Calu3 (cell line): ENCODE results near the gene SKAP1. TPM values are rescaled to one million over a fixed set of nuclear protein-coding genes. Genes with fewer than 3 reads are reported as not detected.
"Not testable (repeated sequence)": the region's sequence is repeated elsewhere in the genome, so short reads cannot be mapped to it uniquely, and the experiment has no call there.

Experiments used
- BruUV-seq: library from RNA; stranded (reverse); fragments of 400-500 nt; replicated peaks from 2 replicates; lab custom pipeline; 2021; lab: Mats Ljungman, UMichigan
- CTCF ChIA-PET: fragments of 300-600 bp; sonication (Branson Sonifier 250); formaldehyde crosslinking; loops from one replicate; lab custom pipeline; 2022; ENCODE audit warnings: antibody characterized with exemption; lab: Charles Lee
- DNase-seq: peaks from one replicate; pipeline ENCODE4 v3.0.0; 2022
- H3K27ac Mint-ChIP-seq: one replicate; pipeline ENCODE4 v1.8.0; 2022; ENCODE audit warnings: mixed read lengths; ENCODE audit not compliant: unreplicated experiment
- H3K27me3 Mint-ChIP-seq: one replicate; pipeline ENCODE4 v1.8.0; 2022; ENCODE audit warnings: mixed read lengths; ENCODE audit not compliant: unreplicated experiment
- H3K36me3 Mint-ChIP-seq: one replicate; pipeline ENCODE4 v1.8.0; 2022; ENCODE audit warnings: mild to moderate bottlenecking, moderate library complexity, mixed read lengths; ENCODE audit not compliant: insufficient read depth, unreplicated experiment
- H3K4me1 Mint-ChIP-seq: one replicate; pipeline ENCODE4 v1.8.0; 2022; ENCODE audit warnings: mild to moderate bottlenecking, low read depth, mixed read lengths; ENCODE audit not compliant: unreplicated experiment
- H3K4me3 Mint-ChIP-seq: one replicate; pipeline ENCODE4 v1.8.0; 2022; ENCODE audit warnings: mild to moderate bottlenecking, low read depth, moderate library complexity, mixed read lengths; ENCODE audit not compliant: unreplicated experiment
- H3K9me3 Mint-ChIP-seq: one replicate; pipeline ENCODE4 v1.8.0; 2022; ENCODE audit warnings: low read depth, mixed read lengths; ENCODE audit not compliant: unreplicated experiment
- intact Hi-C: fragments of 100-400 bp; cut with micrococcal nuclease; formaldehyde crosslinking; loops from one replicate; pipeline ENCODE4 v1.10.0; 2022; ENCODE audit not compliant: unreplicated experiment
- total RNA-seq: library from RNA; stranded (reverse); gene quantifications from 2 replicates; pipeline ENCODE4 v1.2.3, GENCODE V29; 2022
- TF ChIP-seq, protein P1 (sequence below): fragments of 200-600 bp; IDR thresholded peaks from one replicate; pipeline ENCODE4 v1.8.0; 2022; ENCODE audit warnings: antibody characterized with exemption; ENCODE audit not compliant: unreplicated experiment

Gene SKAP1
- total RNA-seq, 1 experiment from 2014 or later: 4.4 TPM

DNA sequence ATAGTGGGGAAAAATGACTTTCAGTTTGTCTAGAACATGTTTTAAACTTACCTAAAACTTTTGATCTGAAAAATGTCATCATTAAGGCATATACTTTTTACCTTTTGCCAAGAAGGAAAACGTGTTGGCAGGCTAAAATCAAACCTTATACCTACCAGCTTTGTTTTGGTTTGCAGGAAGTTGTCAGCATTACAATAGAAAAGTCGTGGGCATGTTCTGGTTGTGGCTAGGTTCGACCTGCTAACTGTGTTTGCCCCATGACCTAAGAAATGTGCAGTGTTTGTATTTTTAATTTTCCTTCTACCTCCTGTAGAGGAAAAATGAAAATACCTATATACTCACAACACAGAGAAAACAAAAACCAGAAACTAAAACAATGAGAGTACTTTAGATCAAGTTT lies 13.0 kb downstream of the SKAP1 start:
- no peaks in the 10 kb centered on the region for H3K36me3 Mint-ChIP-seq
- DNase-seq: no peak
- TF ChIP-seq, protein P1, sequence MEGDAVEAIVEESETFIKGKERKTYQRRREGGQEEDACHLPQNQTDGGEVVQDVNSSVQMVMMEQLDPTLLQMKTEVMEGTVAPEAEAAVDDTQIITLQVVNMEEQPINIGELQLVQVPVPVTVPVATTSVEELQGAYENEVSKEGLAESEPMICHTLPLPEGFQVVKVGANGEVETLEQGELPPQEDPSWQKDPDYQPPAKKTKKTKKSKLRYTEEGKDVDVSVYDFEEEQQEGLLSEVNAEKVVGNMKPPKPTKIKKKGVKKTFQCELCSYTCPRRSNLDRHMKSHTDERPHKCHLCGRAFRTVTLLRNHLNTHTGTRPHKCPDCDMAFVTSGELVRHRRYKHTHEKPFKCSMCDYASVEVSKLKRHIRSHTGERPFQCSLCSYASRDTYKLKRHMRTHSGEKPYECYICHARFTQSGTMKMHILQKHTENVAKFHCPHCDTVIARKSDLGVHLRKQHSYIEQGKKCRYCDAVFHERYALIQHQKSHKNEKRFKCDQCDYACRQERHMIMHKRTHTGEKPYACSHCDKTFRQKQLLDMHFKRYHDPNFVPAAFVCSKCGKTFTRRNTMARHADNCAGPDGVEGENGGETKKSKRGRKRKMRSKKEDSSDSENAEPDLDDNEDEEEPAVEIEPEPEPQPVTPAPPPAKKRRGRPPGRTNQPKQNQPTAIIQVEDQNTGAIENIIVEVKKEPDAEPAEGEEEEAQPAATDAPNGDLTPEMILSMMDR: no peak
- H3K27ac Mint-ChIP-seq: no peak overlapping the region
- H3K9me3 Mint-ChIP-seq: no peaks in the 10 kb centered on the region
- no TSS peak for BruUV-seq
- H3K4me3 Mint-ChIP-seq: no peak overlapping the region
- intact Hi-C loops: no loop called here
- CTCF ChIA-PET: interaction anchor here (0.6 kb wide), 1 partner anchor 40 kb away, joined by 3 read pairs; no protein-coding TSS in a partner anchor
- no peaks in the 10 kb centered on the region for H3K4me1 Mint-ChIP-seq
- H3K27me3 Mint-ChIP-seq: peaks cover 10% of the 10 kb centered on the region

DNA sequence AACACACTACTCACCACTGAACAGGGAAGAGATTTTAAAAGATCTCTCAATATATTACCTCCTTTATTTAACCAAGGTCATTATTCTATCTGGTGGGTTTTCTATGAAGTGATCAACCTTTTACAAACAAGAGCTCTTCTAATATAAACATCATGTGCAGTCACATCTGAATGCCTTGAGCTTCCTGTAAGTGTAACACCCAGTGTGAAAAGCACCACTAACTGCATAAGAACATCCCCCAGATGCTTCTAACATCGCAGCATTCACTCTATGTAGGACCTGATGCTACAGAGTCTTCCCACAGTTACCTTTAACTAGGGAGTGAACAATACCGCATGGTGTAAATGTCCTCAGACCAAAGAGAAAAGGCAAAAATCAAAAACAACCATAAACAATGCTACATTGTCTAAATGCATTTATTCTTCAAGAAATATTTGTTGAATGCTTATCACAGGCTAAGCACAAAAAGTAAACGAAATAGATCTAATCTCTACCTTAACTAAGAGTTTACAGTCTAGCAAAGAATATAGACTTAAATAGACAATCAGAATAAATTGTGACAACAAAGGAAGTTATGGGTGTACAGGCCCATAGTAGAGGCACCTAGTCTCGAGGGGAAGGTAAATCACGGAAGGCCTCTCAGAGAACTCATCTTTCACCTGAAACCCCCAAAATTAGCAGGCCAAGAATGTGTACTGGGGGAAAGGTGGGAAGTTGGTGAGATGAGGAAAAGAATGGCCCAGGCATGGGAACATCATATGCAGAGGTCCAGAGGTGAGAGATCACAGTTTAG lies 16.2 kb downstream of the SKAP1 start:
- DNase-seq: no peak
- BruUV-seq: no TSS peak
- CTCF ChIA-PET: no interaction called here
- H3K36me3 Mint-ChIP-seq: no peaks in the 10 kb centered on the region
- intact Hi-C loops: no loop called here
- TF ChIP-seq, protein P1: no peak
- peaks cover 10% of the 10 kb centered on the region for H3K27me3 Mint-ChIP-seq
- H3K27ac Mint-ChIP-seq: no peak overlapping the region
- H3K4me1 Mint-ChIP-seq: no peaks in the 10 kb centered on the region
- H3K4me3 Mint-ChIP-seq: no peak overlapping the region
- H3K9me3 Mint-ChIP-seq: no peaks in the 10 kb centered on the region

DNA sequence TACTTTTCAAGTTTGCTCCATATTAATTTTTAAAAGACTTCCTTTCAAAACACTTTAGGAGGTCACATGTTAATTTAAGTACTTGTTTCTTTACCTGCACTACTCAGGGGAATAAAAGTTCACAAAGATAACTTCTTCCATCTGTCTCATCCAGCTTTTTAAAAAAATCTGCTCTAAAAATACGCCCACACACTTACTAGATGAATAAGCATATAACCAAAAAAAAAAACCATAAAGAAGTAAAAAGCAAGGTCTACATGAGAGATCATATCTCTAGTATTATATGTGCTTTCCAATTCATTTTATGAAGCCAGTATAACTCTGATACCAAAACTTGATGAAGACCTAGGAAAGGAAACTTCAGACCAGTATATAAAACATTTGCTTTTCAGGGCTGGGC lies 17.2 kb downstream of the SKAP1 start:
- DNase-seq: no peak
- BruUV-seq: no TSS peak
- Mint-ChIP-seq H3K4me3 (no peak overlapping the region), H3K36me3 (no peaks in the 10 kb centered on the region), H3K4me1 (no peaks in the 10 kb centered on the region), H3K9me3 (no peaks in the 10 kb centered on the region), H3K27ac (no peak overlapping the region), H3K27me3 (peaks cover 10% of the 10 kb centered on the region)
- intact Hi-C loops: no loop called here
- TF ChIP-seq, protein P1: no peak
- CTCF ChIA-PET: no interaction called here

DNA sequence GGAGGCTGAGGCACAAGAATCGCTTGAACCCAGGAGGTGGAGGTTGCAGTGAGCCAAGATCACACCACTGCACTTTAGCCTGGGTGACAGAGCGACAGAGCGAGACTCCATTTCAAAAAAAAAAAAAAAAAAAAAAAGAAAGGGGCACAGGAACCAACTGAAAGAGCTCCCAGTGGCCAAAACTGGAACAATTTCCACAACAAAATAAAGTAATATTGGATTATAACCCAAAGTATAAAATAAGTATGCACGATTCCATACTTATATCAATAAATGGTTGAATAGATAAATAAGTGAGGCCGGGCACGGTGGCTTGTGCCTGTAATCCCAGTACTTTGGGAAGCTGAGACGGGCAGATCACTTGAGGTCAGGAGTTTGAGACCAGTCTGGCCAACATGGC lies 19.2 kb downstream of the SKAP1 start:
- H3K27me3 Mint-ChIP-seq: peaks cover 10% of the 10 kb centered on the region
- BruUV-seq, intact Hi-C loops: not testable (repeated sequence)

More for the DNA sequence above, 19.2 kb downstream of the SKAP1 start:
- H3K9me3 Mint-ChIP-seq, H3K4me1 Mint-ChIP-seq, H3K4me3 Mint-ChIP-seq, H3K27ac Mint-ChIP-seq, DNase-seq, CTCF ChIA-PET, H3K36me3 Mint-ChIP-seq: not testable (repeated sequence)
- TF ChIP-seq, protein P1: peak; percentile 13
